ENCODE data around the gene PARN.
"Not testable (repeated sequence)": the region's sequence is repeated elsewhere in the genome, so short reads cannot be mapped to it uniquely, and the experiment has no call there.

The PARN gene

DNA sequence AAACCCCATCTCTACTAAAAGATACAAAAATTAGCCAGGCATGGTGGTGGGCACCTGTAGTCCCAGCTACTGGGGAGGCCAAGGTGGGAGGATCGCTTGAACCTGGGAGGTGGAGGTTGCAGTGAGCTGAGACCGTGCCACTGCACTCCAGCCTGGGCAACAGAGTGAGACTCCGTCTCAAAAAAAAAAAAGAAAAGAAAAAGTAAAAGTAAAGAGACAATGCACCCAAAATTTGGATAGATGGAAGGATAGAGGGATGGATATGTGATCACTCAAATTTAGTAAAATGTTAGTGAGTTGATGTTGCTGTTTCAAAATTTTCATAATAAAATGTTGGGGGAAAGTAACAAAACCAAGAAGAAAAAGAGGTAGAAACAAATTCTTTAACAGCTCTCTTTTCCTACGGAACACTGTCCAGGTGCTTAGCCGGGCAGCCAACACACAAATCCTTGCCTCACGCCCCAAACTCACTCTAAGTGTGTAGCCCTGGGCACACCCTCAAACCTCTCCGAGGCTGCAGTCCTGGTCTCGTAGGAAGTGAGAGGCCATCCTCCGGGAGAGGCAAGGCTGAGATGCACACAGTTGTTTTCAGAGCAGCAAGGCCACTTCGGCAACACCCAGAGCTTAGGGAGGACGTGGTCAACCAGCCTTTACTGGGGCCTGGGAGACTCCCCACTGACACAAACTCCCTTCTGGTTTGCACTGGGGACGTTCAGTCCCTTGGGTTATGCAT is 228.9 kb downstream of the PARN start:
- not testable (repeated sequence) for DNase-seq (ENCODE audit: low read depth)

- DNase-seq (ENCODE audit: low read depth): no peak
Observed at GRCh38 chr16:14400285-14400977, 229.6 kb downstream of the PARN start.

GRCh38 chr16:14399378-14400284 is 230.4 kb downstream of the PARN start:
- no peak for DNase-seq (ENCODE audit: low read depth)

DNA sequence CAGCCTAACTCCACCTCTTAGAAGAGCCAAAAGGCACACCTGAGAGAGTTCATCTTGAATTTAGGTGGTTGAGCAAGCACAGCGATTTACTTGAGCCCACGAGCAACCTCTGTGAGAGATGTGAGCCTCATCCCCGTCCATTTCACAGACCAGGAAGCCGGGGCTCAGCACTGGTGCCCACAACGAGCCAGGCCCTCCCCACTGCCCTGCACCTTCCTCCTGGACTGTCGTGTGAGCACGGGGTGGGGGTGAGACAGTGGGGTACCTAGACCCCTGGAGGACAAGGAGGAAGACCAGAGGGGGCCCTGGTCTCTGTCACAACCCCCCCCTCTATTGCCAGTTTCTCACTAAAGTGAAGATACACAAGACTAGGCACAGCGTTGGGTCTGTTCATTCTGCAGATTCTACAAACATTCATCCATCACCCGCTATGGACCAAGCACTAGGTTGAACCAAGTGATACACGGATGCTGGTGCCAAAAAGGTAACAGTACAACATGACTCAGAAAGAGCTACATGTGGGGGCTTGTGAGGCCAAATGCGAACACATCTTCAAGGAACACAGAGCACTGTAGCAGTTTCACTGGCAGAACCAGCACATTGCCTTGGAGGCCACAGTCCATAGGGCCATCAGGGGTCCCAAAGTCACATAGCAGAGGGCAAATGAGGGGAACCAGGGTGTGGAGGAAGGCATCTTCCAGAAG is 231.9 kb downstream of the PARN start:
- no peak for DNase-seq (ENCODE audit: low read depth)

DNA sequence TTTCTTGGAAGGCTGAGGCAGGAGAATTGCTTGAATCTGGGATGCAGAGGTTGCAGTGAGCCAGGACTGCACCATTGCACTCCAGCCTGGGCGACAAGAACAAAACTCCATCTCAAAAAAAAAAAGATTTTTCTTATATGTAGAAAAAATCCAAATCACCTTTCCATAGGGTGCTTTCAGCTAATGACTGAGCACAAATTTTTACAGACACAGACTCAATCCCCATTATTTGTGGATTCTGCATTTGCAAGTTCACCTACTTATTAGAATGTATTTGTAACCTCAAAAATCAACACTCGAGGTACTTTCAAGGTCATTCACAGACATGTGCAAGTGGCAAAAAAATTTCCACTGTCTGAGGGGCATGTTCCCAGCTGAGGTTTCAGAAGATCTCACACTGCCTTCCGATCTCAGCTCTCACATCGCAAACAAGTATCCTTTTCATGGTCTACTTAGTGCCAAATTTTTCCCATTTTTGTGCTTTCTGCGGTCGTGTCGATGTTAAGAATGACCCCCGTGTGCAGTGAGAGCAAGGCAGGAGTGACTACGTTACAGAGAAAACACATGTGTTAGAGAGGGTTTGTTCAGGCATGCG is 234.3 kb downstream of the PARN start:
- DNase-seq (ENCODE audit: low read depth): not testable (repeated sequence)

DNA sequence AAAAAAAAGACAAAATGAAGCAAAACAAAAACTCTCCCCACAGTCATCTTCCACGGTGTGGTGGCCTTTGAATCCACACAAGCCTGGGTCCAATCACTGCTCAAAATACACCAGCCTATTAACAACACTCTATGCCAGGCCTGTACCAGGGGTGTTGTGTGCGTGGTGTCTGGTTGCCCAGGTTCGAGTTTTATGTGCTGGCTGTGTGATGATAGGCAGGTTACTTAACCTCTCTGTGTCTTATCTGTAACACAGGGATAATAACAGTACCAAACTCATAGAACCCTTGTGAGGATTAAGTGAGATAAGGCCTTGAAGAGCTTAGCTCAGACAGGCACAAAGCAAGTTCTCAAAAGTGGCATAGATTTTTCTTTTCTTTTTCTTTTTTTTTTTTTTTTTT is 235.2 kb downstream of the PARN start:
- no peak for DNase-seq (ENCODE audit: low read depth)

DNA sequence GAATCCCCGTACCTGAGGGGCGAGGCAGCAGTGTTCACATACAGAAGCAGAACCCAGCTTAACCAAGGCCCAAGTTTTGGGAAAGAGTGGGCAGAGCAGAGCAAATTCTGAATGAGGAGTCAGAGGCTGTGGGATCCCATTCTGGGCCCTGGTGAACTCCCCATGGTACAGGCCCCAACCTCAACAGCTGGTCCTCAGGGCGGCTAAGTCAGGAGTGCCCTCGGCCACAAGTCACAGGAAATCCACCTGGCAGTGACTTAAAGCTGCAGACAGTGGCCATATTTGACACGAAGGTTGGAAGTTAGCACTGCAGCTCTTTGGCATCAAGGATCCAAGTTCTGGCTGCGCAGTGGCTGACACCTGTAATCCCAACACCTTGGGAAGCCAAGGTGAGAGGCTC is 237.1 kb downstream of the PARN start:
- no peak for DNase-seq (ENCODE audit: low read depth)

DNA sequence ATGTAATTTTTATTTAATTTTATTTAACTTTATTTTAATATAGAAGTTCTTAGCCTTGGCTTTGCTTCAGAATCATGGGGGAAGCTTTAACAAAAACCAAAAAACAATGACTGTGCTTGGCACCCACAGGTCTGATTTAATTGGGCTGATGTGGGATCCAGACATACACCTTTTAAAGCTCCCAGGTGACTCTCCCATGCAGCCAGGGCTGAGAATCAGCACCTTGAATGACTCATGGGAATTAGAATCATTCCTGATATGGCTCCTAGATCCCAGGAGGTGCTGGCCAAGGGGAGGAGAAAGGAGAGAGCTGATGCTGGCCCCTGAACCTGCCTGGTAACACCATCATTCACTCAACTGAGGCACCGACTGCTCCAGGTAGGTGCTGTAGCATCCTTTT is 240.7 kb downstream of the PARN start:
- DNase-seq (ENCODE audit: low read depth): no peak

DNA sequence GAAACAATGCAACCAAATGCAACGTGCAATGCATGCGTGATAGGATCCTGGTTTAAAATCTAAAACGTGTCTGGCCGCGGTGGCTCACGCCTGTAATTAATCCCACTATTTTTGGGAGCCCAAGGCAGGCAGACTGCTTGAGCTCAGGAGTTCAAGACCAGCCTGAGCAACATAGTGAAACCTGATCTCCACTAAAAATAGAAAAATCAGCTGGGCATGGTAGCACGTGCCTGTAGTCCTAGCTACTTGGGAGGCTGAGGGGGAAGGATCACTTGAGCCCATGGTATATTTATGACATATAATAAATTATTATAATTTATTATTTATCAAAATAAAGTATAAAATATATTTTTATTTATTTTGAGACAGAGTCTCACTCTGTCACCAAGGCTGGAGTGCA is 241.8 kb downstream of the PARN start:
- DNase-seq (ENCODE audit: low read depth): no peak

GRCh38 chr16:14386115-14386514 is 243.9 kb downstream of the PARN start:
- no peak for DNase-seq (ENCODE audit: low read depth)
